ENCODE results near the gene TIMM10.

DNA sequence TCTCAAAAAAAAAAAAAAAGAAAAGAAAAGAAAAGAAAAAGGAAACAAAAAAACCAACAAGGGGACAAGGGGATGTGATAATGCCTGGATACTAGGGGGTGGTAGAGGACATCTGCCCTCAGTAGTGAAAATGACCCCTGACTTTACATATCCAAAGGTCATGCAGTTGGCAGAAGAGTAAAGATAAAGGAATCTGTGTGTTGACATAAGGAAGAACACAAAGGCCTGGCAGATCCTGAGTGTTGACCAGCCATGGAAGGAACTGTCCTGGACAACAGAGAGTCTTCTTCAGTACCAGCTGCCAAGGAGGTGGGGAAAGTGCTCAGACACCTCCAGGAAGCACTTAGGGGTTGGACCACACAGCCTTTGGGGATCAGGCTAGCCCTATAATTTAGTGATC is 27.7 kb downstream of the TIMM10 start:
- TF ChIP-seq, protein P1, sequence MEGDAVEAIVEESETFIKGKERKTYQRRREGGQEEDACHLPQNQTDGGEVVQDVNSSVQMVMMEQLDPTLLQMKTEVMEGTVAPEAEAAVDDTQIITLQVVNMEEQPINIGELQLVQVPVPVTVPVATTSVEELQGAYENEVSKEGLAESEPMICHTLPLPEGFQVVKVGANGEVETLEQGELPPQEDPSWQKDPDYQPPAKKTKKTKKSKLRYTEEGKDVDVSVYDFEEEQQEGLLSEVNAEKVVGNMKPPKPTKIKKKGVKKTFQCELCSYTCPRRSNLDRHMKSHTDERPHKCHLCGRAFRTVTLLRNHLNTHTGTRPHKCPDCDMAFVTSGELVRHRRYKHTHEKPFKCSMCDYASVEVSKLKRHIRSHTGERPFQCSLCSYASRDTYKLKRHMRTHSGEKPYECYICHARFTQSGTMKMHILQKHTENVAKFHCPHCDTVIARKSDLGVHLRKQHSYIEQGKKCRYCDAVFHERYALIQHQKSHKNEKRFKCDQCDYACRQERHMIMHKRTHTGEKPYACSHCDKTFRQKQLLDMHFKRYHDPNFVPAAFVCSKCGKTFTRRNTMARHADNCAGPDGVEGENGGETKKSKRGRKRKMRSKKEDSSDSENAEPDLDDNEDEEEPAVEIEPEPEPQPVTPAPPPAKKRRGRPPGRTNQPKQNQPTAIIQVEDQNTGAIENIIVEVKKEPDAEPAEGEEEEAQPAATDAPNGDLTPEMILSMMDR (conservative IDR thresholded peaks at IDR 0.05 in 1 of 2, IDR thresholded peaks at IDR 0.05 in 1 of 2; ENCODE audit: extremely low read depth in 1 of 2, insufficient read depth in 1 of 2, low read depth in 1 of 2, low read length in 2 of 2) = no peak
- TF ChIP-seq EZH2 (IDR thresholded peaks at IDR 0.05; ENCODE audit: borderline replicate concordance, low read length) = no peak

Data from mammary epithelial cell (primary cell).